DOHH2 (cell line): Measurements from ENCODE around the gene HIPK2.

Experiments used
- EZH2phosphoT487 ChIP-seq: fragments of 200-600 bp; sonication (generic); IDR thresholded peaks from 2 replicates; pipeline ENCODE4 v1.6.1; 2017; ENCODE audit warnings: borderline replicate concordance, mild to moderate bottlenecking, antibody characterized with exemption, low read length, moderate library complexity, mixed read lengths
- TF ChIP-seq, protein P1 (sequence below): fragments of 200-600 bp; sonication (generic); IDR thresholded peaks from one replicate; pipeline ENCODE4 v1.5.1; 2014; ENCODE audit warnings: antibody characterized with exemption, mild to moderate bottlenecking, low read depth, low read length; ENCODE audit not compliant: poor library complexity, severe bottlenecking

DNA sequence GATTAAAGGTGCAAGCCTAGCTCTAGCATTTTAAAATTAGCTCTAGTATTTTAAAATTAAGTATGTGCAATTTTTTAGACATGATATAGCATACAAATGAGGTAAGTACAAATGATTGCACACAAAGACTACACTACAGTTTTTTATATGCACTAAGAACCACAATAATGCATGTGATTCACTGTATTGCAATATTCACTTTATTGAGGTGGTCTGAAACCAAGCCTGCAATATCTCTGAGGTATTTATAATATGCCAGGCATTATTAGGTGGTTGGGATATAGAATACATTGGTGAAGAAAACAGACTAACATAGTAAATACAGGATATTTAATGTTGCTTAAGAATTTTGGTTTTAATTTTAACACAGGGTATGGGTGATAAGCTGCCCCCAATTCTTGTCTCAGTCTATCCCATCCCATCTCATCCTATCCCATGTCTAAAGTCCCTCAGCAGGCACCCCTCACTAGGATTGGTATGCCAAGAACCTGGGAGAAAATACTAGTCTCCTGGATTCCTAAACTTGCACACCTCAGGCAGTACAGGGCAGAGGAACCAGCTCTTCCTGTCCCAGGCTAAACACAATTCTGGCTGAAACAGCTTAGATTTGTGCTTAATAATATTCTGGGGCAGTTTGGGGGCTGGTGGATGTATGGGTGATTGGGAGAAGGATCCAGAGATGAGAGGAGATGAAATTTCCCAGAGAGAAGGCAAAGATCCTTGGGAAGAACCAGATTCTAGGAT is 90.4 kb downstream of the HIPK2 start:
- TF ChIP-seq, protein P1, sequence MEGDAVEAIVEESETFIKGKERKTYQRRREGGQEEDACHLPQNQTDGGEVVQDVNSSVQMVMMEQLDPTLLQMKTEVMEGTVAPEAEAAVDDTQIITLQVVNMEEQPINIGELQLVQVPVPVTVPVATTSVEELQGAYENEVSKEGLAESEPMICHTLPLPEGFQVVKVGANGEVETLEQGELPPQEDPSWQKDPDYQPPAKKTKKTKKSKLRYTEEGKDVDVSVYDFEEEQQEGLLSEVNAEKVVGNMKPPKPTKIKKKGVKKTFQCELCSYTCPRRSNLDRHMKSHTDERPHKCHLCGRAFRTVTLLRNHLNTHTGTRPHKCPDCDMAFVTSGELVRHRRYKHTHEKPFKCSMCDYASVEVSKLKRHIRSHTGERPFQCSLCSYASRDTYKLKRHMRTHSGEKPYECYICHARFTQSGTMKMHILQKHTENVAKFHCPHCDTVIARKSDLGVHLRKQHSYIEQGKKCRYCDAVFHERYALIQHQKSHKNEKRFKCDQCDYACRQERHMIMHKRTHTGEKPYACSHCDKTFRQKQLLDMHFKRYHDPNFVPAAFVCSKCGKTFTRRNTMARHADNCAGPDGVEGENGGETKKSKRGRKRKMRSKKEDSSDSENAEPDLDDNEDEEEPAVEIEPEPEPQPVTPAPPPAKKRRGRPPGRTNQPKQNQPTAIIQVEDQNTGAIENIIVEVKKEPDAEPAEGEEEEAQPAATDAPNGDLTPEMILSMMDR, result no peak
- TF ChIP-seq EZH2phosphoT487, result no peak
